ENCODE results near the gene STUM. TPM values are rescaled to one million over a fixed set of nuclear protein-coding genes. Genes with fewer than 3 reads are reported as not detected.

Gene STUM
- total RNA-seq, 1 donor from 2014 or later = 6.4 TPM

GRCh38 chr1:226547754-226548191, 791 bp upstream of the STUM start:
- no peaks in the 10 kb centered on the region for H3K9me3 ChIP-seq
- no peak for DNase-seq (ENCODE audit: extremely low spot score in 2 of 2)
- H3K27me3 ChIP-seq = no peaks in the 10 kb centered on the region
- H3K27ac ChIP-seq = peak overlapping the region; percentile 17
- intact Hi-C loops (cut with DNase I) = loop anchor here (2.0 to 5.0 kb wide), 2 partner anchors 60 to 281 kb away; no protein-coding TSS in a partner anchor
- peaks cover 24% of the 10 kb centered on the region for H3K4me1 ChIP-seq
- peak overlapping the region; percentile 46 to 69 for H3K4me3 ChIP-seq
- peak in 1 of 2 donors; percentile 56 for TF ChIP-seq POLR2AphosphoS5 (IDR thresholded peaks at IDR 0.05; ENCODE audit: insufficient read depth in 1 of 2, low read depth in 1 of 2)
- no peak for TF ChIP-seq POLR2A (IDR thresholded peaks at IDR 0.05)
- TF ChIP-seq CTCF (IDR thresholded peaks at IDR 0.05) = peak; percentile 52 to 85 (median 74)
- no peaks in the 10 kb centered on the region for H3K36me3 ChIP-seq

- Histone ChIP-seq H3K27ac (peak overlapping the region; percentile 69), H3K4me1 (peaks cover 24% of the 10 kb centered on the region), H3K27me3 (no peaks in the 10 kb centered on the region), H3K9me3 (no peaks in the 10 kb centered on the region), H3K4me3 (peak overlapping the region; percentile 46 to 69), H3K36me3 (no peaks in the 10 kb centered on the region)
- TF ChIP-seq POLR2AphosphoS5 (IDR thresholded peaks at IDR 0.05; ENCODE audit: insufficient read depth in 1 of 2, low read depth in 1 of 2) (peak in 1 of 2 donors; percentile 45), POLR2A (IDR thresholded peaks at IDR 0.05) (no peak)
- intact Hi-C loops (cut with DNase I) = loop anchor here (2.0 to 5.0 kb wide), 2 partner anchors 58 to 279 kb away; no protein-coding TSS in a partner anchor
- DNase-seq (ENCODE audit: extremely low spot score in 2 of 2) = no peak
Observed at GRCh38 chr1:226549094-226549936, 751 bp downstream of the STUM start.

DNA sequence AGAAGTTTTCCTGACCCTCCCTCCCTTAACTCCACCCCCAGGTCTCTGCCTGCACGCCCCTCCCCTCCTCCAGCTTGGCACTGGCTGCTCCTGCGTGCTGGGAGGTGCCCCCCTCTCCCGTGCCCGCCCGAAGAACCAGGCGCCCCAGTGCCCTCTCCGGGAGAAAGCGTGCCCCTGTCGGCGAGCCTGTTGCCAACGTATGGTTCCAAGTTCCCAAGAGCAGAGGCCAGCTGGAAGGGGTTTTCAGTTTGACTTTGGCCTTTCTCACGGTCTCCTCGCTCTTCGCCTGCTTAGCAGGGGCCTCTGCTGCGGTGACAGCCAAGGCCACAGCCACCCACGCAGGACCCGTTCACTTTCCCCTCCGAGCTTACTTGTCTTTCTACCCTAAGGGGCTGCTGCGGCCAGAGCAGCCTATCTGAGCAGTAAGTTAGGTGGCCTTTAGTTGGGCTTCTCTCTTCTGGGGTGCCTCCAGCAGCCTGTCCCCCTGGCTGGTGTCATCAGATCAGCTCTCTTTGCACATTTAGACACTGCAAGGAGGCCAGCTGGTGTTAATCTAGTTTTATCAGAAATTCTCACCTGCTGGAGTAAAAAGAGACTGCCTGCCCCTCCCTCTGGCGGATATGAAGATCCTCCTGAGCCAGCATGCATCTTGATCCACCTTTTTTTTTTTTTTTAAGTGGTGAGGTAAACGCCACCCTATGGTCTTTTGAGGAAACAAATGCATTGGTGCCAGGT, 1.5 kb downstream of the STUM start:
- H3K9me3 ChIP-seq = no peaks in the 10 kb centered on the region
- no peaks in the 10 kb centered on the region for H3K27me3 ChIP-seq
- no peaks in the 10 kb centered on the region for H3K36me3 ChIP-seq
- peak overlapping the region; percentile 69 for H3K27ac ChIP-seq
- peaks cover 24% of the 10 kb centered on the region for H3K4me1 ChIP-seq
- TF ChIP-seq POLR2A (IDR thresholded peaks at IDR 0.05) (no peak), POLR2AphosphoS5 (IDR thresholded peaks at IDR 0.05; ENCODE audit: insufficient read depth in 1 of 2, low read depth in 1 of 2) (no peak), CTCF (IDR thresholded peaks at IDR 0.05) (no peak)
- intact Hi-C loops (cut with DNase I) = loop anchor here (2.0 to 5.0 kb wide), 2 partner anchors 57 to 279 kb away; no protein-coding TSS in a partner anchor
- peak overlapping the region; percentile 46 to 69 for H3K4me3 ChIP-seq
- DNase-seq (ENCODE audit: extremely low spot score in 2 of 2) = no peak

GRCh38 chr1:226550672-226551041, 2.1 kb downstream of the STUM start:
- TF ChIP-seq POLR2AphosphoS5 (IDR thresholded peaks at IDR 0.05; ENCODE audit: insufficient read depth in 1 of 2, low read depth in 1 of 2) (no peak), CTCF (IDR thresholded peaks at IDR 0.05) (no peak), POLR2A (IDR thresholded peaks at IDR 0.05) (no peak)
- Histone ChIP-seq H3K9me3 (no peaks in the 10 kb centered on the region), H3K27ac (no peak overlapping the region), H3K4me3 (no peak overlapping the region), H3K36me3 (no peaks in the 10 kb centered on the region), H3K27me3 (no peaks in the 10 kb centered on the region), H3K4me1 (peaks cover 24% of the 10 kb centered on the region)
- DNase-seq (ENCODE audit: extremely low spot score in 2 of 2) = no peak
- intact Hi-C loops (cut with DNase I) = no loop called here

GRCh38 chr1:226551299-226551698, 2.7 kb downstream of the STUM start:
- no peak overlapping the region for H3K4me3 ChIP-seq
- no peak for DNase-seq (ENCODE audit: extremely low spot score in 2 of 2)
- no peaks in the 10 kb centered on the region for H3K27me3 ChIP-seq
- TF ChIP-seq POLR2A (IDR thresholded peaks at IDR 0.05) (no peak), POLR2AphosphoS5 (IDR thresholded peaks at IDR 0.05; ENCODE audit: insufficient read depth in 1 of 2, low read depth in 1 of 2) (no peak), CTCF (IDR thresholded peaks at IDR 0.05) (no peak)
- H3K36me3 ChIP-seq = no peaks in the 10 kb centered on the region
- peaks cover 24% of the 10 kb centered on the region for H3K4me1 ChIP-seq
- H3K27ac ChIP-seq = no peak overlapping the region
- intact Hi-C loops (cut with DNase I) = no loop called here
- no peaks in the 10 kb centered on the region for H3K9me3 ChIP-seq
